Loucy (cell line): Measurements from ENCODE around the gene HAUS3.

Experiments
- CTCF ChIP-seq: fragments of 200-600 bp; sonication (generic); conservative IDR thresholded peaks from 2 replicates; pipeline ENCODE4 v1.5.1; 2014; ENCODE audit warnings: mild to moderate bottlenecking, antibody characterized with exemption, low read length
- EZH2phosphoT487 ChIP-seq: fragments of 200-600 bp; IDR thresholded peaks from 2 replicates; pipeline ENCODE4 v1.6.1; 2018; ENCODE audit warnings: antibody characterized with exemption, mild to moderate bottlenecking, moderate library complexity, borderline replicate concordance

GRCh38 chr4:2255501-2256155, 13.7 kb upstream of the HAUS3 start:
- TF ChIP-seq CTCF (no peak), EZH2phosphoT487 (no peak)
